ENCODE results near the gene ARHGEF12.

DNA sequence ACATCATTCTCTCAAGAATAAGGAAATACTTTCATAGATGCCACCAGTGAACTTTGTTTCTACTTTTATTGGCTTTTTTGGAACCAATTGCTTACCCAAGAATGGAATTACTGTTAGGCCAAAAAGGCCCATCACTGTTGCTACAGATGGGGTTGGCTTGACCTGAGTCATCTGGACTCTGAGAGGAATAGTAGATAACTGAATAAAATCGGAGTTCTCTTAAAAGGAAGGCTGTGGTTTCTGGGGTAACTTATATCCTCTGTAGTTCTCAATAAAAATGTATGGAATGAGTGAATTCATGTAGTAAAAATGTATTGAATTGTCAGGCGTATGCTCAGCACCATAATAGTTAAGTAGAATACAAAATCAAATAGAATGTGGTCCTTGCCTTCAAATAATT is 56.6 kb downstream of the ARHGEF12 start:
- TF ChIP-seq, protein P1, sequence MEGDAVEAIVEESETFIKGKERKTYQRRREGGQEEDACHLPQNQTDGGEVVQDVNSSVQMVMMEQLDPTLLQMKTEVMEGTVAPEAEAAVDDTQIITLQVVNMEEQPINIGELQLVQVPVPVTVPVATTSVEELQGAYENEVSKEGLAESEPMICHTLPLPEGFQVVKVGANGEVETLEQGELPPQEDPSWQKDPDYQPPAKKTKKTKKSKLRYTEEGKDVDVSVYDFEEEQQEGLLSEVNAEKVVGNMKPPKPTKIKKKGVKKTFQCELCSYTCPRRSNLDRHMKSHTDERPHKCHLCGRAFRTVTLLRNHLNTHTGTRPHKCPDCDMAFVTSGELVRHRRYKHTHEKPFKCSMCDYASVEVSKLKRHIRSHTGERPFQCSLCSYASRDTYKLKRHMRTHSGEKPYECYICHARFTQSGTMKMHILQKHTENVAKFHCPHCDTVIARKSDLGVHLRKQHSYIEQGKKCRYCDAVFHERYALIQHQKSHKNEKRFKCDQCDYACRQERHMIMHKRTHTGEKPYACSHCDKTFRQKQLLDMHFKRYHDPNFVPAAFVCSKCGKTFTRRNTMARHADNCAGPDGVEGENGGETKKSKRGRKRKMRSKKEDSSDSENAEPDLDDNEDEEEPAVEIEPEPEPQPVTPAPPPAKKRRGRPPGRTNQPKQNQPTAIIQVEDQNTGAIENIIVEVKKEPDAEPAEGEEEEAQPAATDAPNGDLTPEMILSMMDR (IDR thresholded peaks at IDR 0.05), result no peak
- no peak for TF ChIP-seq POLR2A (IDR thresholded peaks at IDR 0.05)
